NCI-H345 treated with DMSO at 0.1 percent for 48 hours (cell line): Measurements from ENCODE around the gene FGG.
"Not testable (repeated sequence)": the region's sequence is repeated elsewhere in the genome, so short reads cannot be mapped to it uniquely, and the experiment has no call there.

Experiments used
- DNase-seq: peaks from one replicate; lab custom pipeline; 2025; ENCODE audit not compliant: unreplicated experiment; lab: John Stamatoyannopoulos, UW

FGG gene

DNA sequence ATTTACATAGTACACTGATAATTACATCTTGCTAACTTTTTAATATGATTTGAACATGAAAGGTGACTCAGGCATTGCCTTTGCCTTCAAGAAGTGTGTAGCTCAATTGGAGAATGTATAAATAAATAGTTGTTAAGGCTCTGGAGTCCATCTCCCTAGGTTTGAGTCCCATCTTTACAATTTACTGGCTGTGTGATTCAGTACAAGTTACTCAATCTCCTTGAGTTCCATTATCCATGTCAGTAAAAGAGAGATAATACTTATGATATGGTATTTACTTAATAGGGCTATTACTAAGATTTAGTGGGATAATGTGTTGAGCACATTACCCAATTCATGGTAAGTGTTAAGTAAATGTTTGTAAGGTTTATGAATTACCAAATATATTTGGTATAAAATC lies 1.9 kb upstream of the FGG start:
- DNase-seq, result no peak

DNA sequence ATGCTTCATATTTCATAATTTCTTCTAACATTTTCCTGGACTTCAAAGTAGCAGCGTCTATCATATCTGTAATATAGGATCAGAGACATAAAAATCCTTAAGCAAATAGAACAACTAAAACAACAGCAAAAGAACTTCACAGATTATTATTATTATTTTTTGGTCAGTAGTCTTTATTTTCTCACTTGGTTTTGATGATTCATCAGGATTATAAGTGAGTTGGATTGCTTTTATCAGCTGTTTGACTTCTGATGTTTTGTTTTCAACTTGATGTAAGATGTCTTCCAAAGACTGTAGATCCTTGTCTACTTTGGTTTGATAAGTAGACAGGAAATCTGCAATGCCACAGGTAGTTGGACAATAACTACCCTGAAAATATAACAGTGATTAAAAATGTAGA lies 623 bp downstream of the FGG start:
- DNase-seq, result no peak

DNA sequence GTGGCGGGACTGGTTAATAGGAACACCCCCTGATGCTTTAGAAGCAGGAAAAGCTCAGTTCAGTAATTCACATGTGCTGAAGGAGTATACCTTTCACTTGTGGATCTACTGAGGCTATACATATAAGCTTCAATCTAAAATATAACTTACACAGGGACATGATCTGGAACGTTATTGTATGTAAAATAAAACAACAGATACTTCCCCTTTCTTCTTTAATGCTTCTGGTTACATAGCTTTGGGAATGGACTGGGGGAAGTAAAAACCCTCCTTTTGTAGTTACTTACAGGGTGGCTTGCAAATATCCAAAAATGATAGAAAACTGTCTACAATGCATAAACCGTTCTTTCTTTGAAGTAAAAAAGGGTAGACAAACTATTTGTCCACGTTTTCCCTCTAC lies 1.9 kb downstream of the FGG start:
- no peak for DNase-seq

DNA sequence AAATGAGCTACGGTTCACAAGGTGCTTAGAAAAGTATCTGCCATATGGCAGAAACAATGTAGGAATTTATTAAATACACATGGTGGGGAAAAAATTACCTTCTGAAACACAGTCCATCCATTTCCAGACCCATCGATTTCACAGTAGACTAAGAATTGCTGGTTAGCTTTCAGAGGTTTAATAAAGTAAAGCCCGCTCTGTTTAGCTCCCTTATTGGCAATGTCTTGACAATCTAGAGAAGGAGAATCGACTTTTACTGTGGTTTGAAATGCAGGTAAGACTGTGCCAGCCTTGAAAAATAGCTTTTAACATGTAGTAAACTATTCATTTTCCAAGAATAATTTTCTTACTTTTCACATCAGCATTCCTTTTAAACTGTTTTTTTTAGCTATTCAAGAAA lies 2.9 kb downstream of the FGG start:
- no peak for DNase-seq

DNA sequence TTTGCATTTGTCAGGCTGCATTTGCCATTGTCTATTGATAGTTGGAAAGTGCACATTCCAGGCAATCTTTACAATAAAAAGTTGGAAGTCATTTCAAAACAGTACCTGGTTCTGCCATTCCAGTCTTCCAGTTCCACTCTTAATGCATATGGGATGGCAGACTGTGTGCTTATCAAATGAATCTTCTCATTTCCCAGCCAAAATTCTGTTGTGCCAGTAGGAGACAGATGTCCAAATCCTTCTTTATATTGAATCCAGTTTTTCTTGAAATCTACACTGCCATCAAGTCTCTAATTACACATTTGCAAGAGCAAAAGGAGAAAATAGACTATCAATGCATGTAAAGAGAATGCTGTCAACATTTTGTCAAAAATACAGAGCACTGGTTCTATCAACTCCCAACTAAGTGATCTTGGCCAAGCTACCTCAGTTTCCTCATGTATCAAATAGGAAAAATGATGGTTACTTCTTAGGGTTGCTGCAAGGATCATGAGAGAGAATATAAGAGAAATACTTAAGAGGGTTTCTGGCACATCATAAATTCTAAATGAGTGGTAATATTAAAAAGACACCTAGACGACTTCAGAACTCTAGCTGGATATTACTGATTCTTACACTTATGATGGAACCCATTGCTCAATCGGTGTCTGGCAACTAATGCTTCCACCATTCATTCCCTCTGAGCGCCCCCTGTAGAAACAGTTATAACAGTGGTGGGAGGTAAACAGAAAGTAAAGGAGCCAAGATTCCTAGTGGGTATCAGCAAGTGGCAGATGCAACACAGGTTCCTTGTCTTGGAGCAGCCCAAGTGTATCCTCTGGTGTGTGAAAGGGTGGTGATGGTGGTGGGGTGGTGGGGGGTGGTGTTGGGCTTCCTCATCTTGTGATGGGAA lies 3.8 kb downstream of the FGG start:
- DNase-seq, result no peak

DNA sequence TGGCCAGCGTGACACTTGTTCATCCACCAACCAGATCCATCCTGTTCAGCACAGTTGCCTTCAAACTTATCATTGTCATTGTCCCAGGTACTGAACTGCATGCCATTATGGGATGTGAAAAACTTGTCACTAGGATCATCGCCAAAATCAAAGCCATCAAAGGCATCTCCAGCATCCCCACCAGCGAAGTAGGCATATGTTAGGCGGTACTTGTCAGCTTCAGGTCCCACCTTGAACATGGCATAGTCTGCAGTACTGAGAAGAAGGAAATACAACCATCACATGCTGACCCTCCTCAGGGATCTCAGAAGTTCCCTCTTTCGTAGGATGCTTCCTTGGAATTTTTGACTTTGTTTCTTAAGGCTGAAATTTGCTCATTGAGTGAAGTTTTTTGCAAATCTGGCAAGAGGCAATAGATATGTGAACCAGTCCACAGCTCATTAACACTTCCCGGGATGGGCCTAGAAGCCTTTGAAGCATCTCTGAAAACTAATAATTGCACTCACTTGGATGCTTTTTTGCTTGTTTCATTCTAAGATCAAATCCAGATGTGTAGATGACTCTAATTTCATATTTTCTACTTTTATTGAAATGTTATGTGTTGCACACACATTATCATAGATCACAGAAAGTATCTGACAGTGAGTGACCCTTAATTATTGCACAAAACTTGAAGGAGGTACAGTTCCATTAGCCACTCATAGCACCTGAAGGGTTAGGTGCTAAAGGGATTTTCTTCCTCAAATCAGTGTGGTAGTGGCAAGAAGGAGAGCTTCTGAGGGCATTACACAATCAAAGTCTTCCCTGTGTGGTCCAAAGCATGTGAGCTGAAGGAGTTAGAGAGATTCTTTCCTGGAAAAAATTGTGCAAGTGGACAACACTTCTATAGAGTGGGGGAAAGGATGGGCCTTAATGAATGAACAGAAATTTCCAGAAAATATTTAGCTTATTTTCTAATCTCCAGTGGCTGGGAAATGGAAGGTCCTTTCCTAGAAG lies 5.4 kb downstream of the FGG start:
- DNase-seq, result no peak

DNA sequence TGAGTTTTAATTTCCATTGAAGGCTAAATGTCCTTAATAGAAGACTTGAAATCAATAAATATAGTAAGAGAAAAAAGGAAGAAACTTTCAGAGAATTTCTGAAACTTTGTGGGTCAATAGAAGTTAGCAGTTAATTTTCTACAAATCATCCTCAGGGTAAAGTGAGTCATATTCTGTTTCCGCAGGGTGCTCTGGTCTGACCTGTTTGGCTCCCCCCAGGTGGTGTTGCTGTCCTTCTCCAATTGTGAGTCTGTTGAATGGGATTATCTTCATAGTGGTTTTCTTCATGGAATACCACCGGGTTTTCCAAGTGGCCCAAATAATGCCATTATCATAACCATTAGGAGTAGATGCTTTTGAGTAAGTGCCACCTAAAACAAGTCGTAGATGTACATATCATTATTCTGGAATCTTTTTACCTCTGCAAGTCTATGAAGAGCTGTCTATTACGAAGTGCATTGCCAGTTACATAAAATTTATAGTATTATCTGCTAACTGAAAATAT lies 7.7 kb downstream of the FGG start:
- no peak for DNase-seq

DNA sequence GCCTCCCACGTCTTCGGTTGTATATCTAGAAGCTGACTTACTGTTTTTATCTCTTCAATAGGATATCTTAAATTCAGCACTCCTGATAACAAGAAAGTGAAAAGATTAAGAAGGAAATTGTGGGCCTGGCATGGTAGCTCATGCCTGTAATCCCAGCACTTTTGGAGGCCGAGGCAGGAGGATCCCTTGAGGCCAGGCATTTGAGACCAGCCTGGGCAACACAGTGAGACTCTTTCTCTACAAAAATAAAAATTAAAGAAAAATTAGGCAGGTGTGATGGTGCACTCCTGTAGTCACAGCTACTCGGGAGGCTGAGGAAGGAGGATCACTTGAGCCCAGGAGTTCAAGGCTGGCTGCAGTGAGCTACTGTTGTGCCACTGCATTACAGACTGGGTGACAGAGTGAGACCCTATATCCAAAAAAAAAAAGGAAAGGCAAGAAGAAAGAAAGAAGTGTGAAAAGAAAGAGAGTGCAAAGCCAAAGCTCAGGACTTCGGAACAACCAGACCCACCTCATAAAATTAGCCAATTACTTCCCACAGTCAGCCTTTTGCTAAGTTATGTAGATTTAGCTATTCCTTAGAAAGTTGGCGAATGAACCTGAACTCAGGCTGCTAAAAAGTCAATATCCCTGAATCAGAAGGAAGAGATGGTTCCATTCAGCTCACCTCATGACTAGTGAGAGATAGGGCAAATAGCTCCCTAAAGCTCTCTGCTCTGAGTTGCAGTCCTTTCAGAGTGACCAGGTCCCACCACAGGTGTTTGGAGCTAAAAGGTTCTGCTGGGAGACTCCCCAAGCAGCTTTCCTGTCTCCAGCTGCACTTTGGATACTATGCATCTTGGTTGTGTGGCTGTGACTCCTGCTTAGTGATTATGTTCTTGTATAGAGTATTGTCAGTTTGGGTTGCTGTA lies 9.2 kb downstream of the FGG start:
- DNase-seq, result no peak

DNA sequence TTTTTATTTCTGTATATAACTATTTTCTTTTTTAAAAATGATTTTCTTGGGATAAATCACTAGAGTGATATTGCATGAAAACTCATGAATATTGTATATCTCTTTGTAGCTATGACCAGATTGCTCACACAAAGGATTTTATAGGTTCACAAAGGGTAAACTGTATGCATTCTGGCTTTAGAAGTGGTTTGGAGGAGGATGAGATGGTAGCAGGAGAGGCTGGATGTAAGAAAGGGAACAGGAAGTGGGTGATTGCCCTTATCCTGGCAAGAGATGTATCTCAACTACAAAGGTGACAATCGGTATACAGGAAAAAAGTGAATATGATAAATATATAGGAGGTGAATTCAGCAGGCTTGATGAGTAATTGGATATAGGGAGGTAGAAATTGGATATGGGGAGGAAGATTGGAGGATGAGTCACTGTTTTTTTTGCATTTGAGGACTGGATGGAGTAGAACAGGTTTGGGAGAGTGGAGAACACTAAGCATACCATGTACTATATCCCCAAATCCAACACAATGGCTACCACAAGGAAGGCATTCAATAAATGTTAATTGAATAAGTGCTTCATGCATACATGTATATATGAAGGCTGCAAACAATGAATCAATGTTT lies 9.9 kb downstream of the FGG start:
- no peak for DNase-seq

DNA sequence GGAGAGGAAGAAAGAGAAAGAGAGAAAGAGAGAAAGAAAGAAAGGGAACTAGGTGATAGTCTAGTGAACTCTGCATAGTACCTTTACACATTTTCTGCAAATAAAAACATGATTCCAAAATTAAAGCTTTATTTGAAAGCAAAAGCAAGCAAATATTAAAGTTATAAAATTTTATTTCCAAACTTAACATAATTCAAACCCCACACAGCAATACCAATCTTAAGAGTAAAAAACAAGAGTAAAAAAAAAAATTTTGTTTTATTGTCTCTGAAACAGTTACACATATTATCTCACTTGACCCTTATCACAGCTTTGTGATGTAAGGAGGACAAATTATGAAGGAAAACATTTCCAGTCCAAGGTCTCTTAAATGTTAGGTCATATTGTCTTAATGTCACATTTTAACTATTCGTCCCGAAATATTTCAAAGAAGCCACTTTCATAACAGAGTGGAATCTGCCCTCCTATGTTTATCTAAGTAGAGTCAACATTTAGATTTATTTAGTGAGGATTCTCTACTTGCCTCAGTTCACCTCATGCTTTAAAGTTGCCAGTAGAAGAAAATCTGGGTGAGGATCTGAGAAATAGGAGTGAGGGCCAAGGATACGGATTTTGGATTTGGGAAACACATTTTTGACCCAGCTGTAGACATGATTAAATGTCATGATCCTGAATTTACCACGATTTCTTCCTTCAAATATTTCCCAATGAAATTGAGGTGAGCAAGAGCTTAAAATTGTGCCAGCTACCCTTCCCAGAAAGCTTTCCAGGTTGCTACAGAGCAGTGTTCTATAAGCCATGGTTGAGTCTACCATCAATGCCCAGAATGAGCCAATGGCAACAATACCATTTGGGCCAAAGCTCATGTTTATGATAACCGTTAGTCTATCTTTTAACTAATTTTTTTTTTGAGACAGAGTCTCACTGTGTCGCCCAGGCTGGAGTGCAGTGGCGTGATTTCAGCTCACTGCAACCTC lies 14.4 kb downstream of the FGG start:
- no peak for DNase-seq

DNA sequence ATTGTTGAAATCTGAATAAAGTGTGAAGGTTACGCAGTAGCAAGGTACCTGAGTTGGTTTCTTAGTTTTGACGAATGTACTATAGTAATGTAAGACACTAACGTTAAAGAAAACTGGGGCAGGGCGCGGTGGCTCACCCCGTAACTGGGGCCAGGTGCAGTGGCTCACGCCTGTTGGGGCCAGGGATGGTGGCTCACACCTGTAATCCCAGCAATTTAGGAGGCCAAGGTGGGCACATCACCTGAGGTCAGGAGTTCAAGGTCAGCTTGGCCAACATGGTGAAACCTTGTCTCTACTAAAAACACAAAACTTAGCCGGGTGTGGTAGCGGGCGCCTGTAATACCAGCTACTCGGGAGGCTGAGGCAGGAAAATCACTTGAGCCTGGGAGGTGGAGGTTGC lies 15.2 kb downstream of the FGG start:
- DNase-seq, result not testable (repeated sequence)

DNA sequence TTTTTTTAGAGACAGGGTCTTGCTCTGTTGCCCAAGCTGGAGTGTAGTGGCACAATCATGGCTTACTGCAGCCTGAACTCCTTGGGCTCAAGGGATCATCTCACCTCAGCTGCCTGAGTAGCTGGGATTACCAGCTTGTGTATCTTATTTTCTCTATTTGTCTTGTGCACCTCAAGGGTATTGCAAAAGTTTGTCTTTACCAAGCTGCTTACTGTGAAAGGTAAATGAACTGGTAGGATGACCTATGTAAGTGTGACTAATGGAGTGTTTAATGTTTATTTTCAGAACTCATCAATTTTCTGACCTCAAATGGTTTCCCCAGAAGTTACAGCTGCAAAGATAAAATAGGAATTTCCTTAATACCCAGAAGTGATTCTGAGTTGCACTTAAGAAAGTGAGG lies 16.6 kb downstream of the FGG start:
- DNase-seq, result no peak

DNA sequence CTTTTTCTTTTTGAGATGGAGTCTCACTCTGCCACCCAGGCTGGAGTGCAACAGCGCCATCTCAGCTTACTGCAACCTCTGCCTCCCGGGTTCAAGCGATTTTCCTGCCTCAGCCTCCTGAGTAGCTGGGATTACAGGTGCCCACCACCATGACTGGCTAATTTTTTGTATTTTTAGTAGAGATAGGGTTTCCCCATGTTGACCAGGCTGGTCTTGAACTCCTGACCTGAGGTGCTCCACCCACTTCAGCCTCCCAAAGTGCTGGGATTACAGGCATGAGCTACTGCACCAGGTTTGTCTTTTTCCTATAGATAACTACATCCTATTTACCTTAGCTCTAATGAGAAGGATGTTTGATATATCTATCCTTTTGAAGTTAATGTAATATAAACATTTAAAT lies 18.1 kb downstream of the FGG start:
- not testable (repeated sequence) for DNase-seq

DNA sequence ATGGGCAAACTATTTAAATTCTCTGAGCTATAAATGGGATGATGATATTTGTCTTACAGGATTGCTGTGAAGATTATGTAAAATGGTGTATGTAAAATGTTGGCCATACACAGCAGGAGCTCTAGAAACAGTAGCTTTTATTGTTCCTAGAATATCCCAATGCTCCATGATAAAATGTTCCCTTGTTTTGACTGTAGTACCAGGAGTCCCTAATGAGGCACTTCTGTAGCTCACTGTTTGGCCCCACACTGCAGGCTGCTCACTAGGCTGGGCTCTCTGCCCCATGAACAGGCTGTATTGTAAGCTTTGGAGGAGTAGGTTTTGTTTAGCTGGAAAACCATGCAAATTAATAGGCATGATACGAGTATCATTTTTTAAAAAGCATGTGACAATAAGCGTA lies 18.6 kb downstream of the FGG start:
- DNase-seq, result no peak

DNA sequence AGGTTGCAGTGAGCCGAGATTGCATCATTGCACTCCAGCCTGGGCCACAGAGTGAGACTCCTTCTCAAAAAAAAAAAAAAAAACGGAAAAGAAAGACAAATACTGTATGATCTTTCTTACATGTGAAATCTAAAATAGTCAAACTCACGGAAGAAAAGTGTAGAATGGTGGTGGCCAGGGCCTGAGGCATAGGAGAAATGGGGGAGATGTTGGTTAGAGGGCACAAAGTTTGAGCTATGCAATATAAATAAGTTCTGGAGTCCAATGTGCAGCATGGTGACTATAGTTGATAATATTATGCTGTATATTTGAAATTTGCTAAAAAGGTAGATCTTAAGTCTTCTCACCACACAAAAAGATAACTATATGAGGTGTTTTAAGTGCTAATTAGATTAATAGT lies 20.6 kb downstream of the FGG start:
- no peak for DNase-seq

DNA sequence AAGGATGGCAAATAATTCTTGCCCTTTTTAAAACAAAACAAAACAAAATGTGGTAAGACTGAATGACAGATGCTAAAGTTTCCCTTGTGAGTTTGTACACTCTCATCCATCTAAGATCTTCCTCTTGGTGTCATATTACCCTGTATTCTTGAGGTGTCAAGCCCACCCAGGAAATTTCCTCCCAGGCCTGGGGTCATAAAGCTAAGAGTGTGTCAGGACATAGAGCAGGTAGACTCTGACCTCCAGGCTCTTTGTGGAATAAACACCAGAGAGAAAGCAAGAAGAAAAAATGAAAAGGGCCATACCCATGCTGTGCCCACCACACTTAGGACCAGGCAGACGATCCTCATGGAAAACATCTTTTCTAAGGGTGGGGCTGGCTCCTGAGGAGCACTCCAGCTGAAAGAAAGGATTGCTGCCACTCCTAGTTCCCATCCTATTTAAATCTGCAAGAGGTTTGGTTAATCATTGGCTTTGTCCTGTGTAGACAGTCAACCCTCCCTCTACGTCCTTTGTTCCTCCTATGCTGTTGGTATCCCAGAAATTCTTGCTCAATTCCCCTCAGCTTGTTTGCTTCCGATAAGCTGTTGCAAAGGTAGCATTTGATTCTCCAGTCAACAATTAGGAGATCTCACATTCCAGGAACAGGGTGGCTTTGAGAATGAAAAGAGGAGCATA lies 22.0 kb downstream of the FGG start, which contains the start of gene FGA:
TSS of gene FGA (minus strand) at position 414 of the 678 bp plus-strand sequence. CDS start at position 359, 55 bp downstream.
- no peak for DNase-seq

DNA sequence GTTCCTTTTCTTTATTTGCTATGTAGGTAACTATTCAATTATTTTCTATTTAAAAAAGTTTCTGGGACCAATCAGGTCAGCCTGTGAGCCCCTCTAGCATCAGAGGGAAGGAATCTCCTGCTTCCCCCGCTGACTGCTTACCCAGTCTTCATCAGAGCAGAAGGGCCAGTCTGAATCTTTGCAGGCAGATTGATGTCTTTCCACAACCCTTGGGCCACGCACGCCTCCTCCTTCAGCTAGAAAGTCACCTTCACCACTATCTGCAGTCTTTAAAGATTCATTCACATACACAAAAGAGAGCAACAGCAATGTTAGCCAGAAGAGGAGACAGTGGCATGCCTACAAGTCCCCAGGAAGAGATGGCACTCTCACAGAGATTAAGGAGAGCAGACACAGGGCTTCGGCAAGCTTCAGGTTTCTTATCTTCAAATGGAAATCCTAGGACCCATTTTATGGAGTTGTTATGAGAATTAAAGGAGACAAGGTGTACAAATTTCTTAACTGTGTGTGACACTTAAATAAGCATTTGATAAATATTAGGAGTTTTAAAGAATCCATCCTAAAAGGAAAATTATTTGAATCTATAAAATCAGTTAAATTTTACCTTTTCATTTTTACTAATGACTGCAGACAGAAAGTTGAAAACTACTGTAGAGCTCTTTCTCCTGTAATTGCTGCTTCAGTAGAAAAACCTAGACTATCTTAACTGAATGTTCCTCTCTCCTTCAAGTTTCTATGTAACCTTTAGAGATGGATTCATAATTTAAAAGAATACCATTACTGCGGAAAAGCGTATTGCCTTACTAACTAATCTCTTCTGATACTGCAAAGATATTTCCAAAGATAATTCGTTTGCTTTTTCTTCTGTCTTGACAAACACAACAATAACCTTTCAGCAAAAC lies 22.9 kb downstream of the FGG start:
- DNase-seq, result no peak
